MCF 10A (cell line): ENCODE data around the gene IFT25. TPM values are rescaled to one million over a fixed set of nuclear protein-coding genes. Genes with fewer than 3 reads are reported as not detected.

ENCODE experiments used
- BruUV-seq: library from RNA; stranded (reverse); fragments of 400-500 nt; replicated peaks from 2 replicates; lab custom pipeline; 2021; lab: Mats Ljungman, UMichigan
- CTCF ChIA-PET: fragments of 300-600 bp; sonication (Branson Sonifier 250); formaldehyde crosslinking; extraction: SDS; loops from one replicate; lab custom pipeline; 2021; ENCODE audit warnings: antibody characterized with exemption, inconsistent platforms; lab: Yijun Ruan, JAX
- POLR2A ChIA-PET: fragments of 300-600, 350-650 bp; sonication (Branson Sonifier 250); formaldehyde crosslinking; extraction: SDS; loops from one replicate; lab custom pipeline; 2020; ENCODE audit warnings: antibody characterized with exemption, inconsistent platforms; lab: Yijun Ruan, JAX
- DNase-seq: peaks from one replicate; pipeline ENCODE4 v3.0.0-alpha.2; 2018; ENCODE audit not compliant: unreplicated experiment
- H3K27ac Mint-ChIP-seq: one replicate; pipeline ENCODE4 v1.8.0; 2022; ENCODE audit warnings: mild to moderate bottlenecking, low read depth, mixed read lengths; ENCODE audit not compliant: unreplicated experiment
- H3K27me3 Mint-ChIP-seq: one replicate; pipeline ENCODE4 v1.8.0; 2022; ENCODE audit warnings: mixed read lengths; ENCODE audit not compliant: insufficient read depth, unreplicated experiment
- H3K36me3 Mint-ChIP-seq: one replicate; pipeline ENCODE4 v1.8.0; 2022; ENCODE audit warnings: mild to moderate bottlenecking, moderate library complexity, mixed read lengths; ENCODE audit not compliant: insufficient read depth, unreplicated experiment
- H3K4me1 Mint-ChIP-seq: one replicate; pipeline ENCODE4 v1.8.0; 2022; ENCODE audit warnings: mixed read lengths; ENCODE audit not compliant: insufficient read depth, unreplicated experiment
- H3K4me3 Mint-ChIP-seq: one replicate; pipeline ENCODE4 v1.8.0; 2022; ENCODE audit warnings: mild to moderate bottlenecking, moderate library complexity, mixed read lengths; ENCODE audit not compliant: unreplicated experiment
- H3K9me3 Mint-ChIP-seq: one replicate; pipeline ENCODE4 v1.8.0; 2022; ENCODE audit warnings: mixed read lengths; ENCODE audit not compliant: unreplicated experiment
- CTCF ChIP-seq: fragments of 200-600 bp; IDR thresholded peaks from one replicate; pipeline ENCODE4 v1.8.0; 2022; ENCODE audit warnings: antibody characterized with exemption, mild to moderate bottlenecking; ENCODE audit not compliant: unreplicated experiment
- intact Hi-C: fragments of 100-400 bp; cut with micrococcal nuclease; formaldehyde crosslinking; loops from 2 replicates; pipeline ENCODE4 v1.14.1; 2022
- total RNA-seq: library from RNA; stranded (reverse); gene quantifications from 2 replicates; pipeline ENCODE4 v1.2.3, GENCODE V29; 2022

Gene IFT25
- total RNA-seq, 1 experiment from 2014 or later: 22.3 TPM

- Mint-ChIP-seq H3K4me3 (no peak overlapping the region), H3K4me1 (no peaks in the 10 kb centered on the region), H3K27me3 (no peaks in the 10 kb centered on the region), H3K27ac (no peak overlapping the region), H3K9me3 (no peaks in the 10 kb centered on the region), H3K36me3 (peaks cover 54% of the 10 kb centered on the region)
- BruUV-seq: no TSS peak
- no peak for TF ChIP-seq CTCF
- DNase-seq: no peak
- POLR2A ChIA-PET: interaction anchor here (1.0 to 2.3 kb wide), 2 partner anchors 22 to 27 kb away, joined by 3 to 7 read pairs; partner anchors contain the start of gene IFT25
- intact Hi-C loops: no loop called here
- CTCF ChIA-PET: no interaction called here
These were observed 27.2 kb downstream of the IFT25 start for GRCh38 chr1:53918343-53918742.

- no TSS peak for BruUV-seq
- H3K36me3 Mint-ChIP-seq: peaks cover 30% of the 10 kb centered on the region
- no peaks in the 10 kb centered on the region for H3K9me3 Mint-ChIP-seq
- no peaks in the 10 kb centered on the region for H3K27me3 Mint-ChIP-seq
- no peak overlapping the region for H3K4me3 Mint-ChIP-seq
- no peak overlapping the region for H3K27ac Mint-ChIP-seq
- no peaks in the 10 kb centered on the region for H3K4me1 Mint-ChIP-seq
- no peak for TF ChIP-seq CTCF
- ChIA-PET POLR2A (interaction anchor here (1.7 kb wide), 1 partner anchor 17 kb away, joined by 4 read pairs; no protein-coding TSS in a partner anchor), CTCF (interaction anchor here (0.5 to 1.6 kb wide), 5 partner anchors 32 to 137 kb away, joined by 3 to 5 read pairs (median 3); partner anchors contain the start of genes IFT25 and LRRC42)
- intact Hi-C loops: no loop called here
- DNase-seq: no peak
These were observed 32.0 kb downstream of the IFT25 start for GRCh38 chr1:53913352-53914033.

GRCh38 chr1:53911442-53911841 is 34.1 kb downstream of the IFT25 start:
- CTCF ChIA-PET: interaction anchor here (1.0 to 1.6 kb wide), 4 partner anchors 19 to 51 kb away, joined by 3 to 5 read pairs (median 4); partner anchors contain the start of genes IFT25 and LRRC42

More at GRCh38 chr1:53911442-53911841, 34.1 kb downstream of the IFT25 start:
- Mint-ChIP-seq H3K27me3 (no peaks in the 10 kb centered on the region), H3K4me1 (no peaks in the 10 kb centered on the region), H3K4me3 (no peak overlapping the region), H3K36me3 (peaks cover 25% of the 10 kb centered on the region), H3K9me3 (no peaks in the 10 kb centered on the region), H3K27ac (no peak overlapping the region)
- BruUV-seq: no TSS peak
- DNase-seq: no peak
- TF ChIP-seq CTCF: no peak
- POLR2A ChIA-PET: interaction anchor here (1.3 to 2.7 kb wide), 4 partner anchors 12 to 34 kb away, joined by 3 to 15 read pairs (median 8); partner anchors contain the start of genes IFT25, LRRC42 and YIPF1
- intact Hi-C loops: no loop called here
